WTC11 (cell line): ENCODE measurements around the gene EPHA6. TPM values are rescaled to one million over a fixed set of nuclear protein-coding genes. Genes with fewer than 3 reads are reported as not detected.

Experiments used
- ATAC-seq: fragments of 200-7000 bp; cut with Tn5 transposase; 2 replicates; pipeline ENCODE4 v1.10.0; 2021; ENCODE audit warnings: mild to moderate bottlenecking, moderate library complexity
- CTCF ChIA-PET: fragments of 300-600 bp; sonication (Branson Sonifier 250); formaldehyde crosslinking; loops from one replicate; lab custom pipeline; 2021; ENCODE audit warnings: antibody characterized with exemption; lab: Charles Lee
- POLR2A ChIA-PET: fragments of 350-600 bp; sonication (Branson Sonifier 250); formaldehyde crosslinking; loops from one replicate; lab custom pipeline; 2021; ENCODE audit warnings: antibody characterized with exemption; lab: Charles Lee
- DNase-seq: peaks from one replicate; pipeline ENCODE4 v3.0.0; 2021; ENCODE audit warnings: low spot score
- H3K27ac Mint-ChIP-seq: 2 replicates; pipeline ENCODE4 v1.8.0; 2021; ENCODE audit warnings: mixed read lengths
- H3K27me3 Mint-ChIP-seq: 2 replicates; pipeline ENCODE4 v1.8.0; 2021; ENCODE audit warnings: low read depth, mild to moderate bottlenecking, moderate library complexity, mixed read lengths
- H3K36me3 Mint-ChIP-seq: 2 replicates; pipeline ENCODE4 v1.8.0; 2021; ENCODE audit warnings: mixed read lengths
- H3K4me1 Mint-ChIP-seq: 2 replicates; pipeline ENCODE4 v1.8.0; 2022; ENCODE audit warnings: mixed read lengths
- H3K4me3 Mint-ChIP-seq: 2 replicates; pipeline ENCODE4 v1.8.0; 2021; ENCODE audit warnings: mild to moderate bottlenecking, moderate library complexity, mixed read lengths
- H3K9me3 Mint-ChIP-seq: 2 replicates; pipeline ENCODE4 v1.8.0; 2021; ENCODE audit warnings: mixed read lengths
- CBFB ChIP-seq: sonication (generic); formaldehyde crosslinking; IDR thresholded peaks from 2 replicates; pipeline ENCODE4 v1.8.1; 2022; ENCODE audit warnings: mild to moderate bottlenecking, low read depth, missing genetic modification reagents
- ETV6 ChIP-seq: sonication (generic); formaldehyde crosslinking; IDR thresholded peaks from 2 replicates; pipeline ENCODE4 v1.8.1; 2022; ENCODE audit warnings: mild to moderate bottlenecking, missing genetic modification reagents
- FOXP1 ChIP-seq: sonication (generic); formaldehyde crosslinking; IDR thresholded peaks from 2 replicates; pipeline ENCODE4 v1.8.0; 2022; ENCODE audit warnings: missing genetic modification reagents, mild to moderate bottlenecking, moderate library complexity, borderline replicate concordance
- JAZF1 ChIP-seq: fragments of 250-450 bp; sonication (Bioruptor Pico); IDR thresholded peaks from 2 replicates; pipeline ENCODE4 v1.9.0; 2021; ENCODE audit warnings: moderate library complexity, mild to moderate bottlenecking, inconsistent platforms
- JUN ChIP-seq: sonication (generic); formaldehyde crosslinking; IDR thresholded peaks from 2 replicates; pipeline ENCODE4 v1.8.0; 2023; ENCODE audit warnings: mild to moderate bottlenecking, missing genetic modification reagents
- NR2C2 ChIP-seq: sonication (generic); formaldehyde crosslinking; IDR thresholded peaks from 2 replicates; pipeline ENCODE4 v1.8.0; 2022; ENCODE audit warnings: mild to moderate bottlenecking, missing genetic modification reagents
- SMAD3 ChIP-seq: sonication (generic); formaldehyde crosslinking; IDR thresholded peaks from 2 replicates; pipeline ENCODE4 v1.8.0; 2022; ENCODE audit warnings: missing genetic modification reagents, mild to moderate bottlenecking, borderline replicate concordance
- TEAD1 ChIP-seq: sonication (generic); formaldehyde crosslinking; IDR thresholded peaks from 2 replicates; pipeline ENCODE4 v1.8.0; 2022; ENCODE audit warnings: mild to moderate bottlenecking, missing genetic modification reagents
- total RNA-seq: library from RNA; stranded (reverse); gene quantifications from 3 replicates; pipeline ENCODE4 v1.2.3, GENCODE V29; 2021
- TF ChIP-seq, protein P1 (sequence below): sonication (generic); formaldehyde crosslinking; IDR thresholded peaks from 2 replicates; pipeline ENCODE4 v1.8.0; 2023; ENCODE audit warnings: missing genetic modification reagents, mild to moderate bottlenecking, borderline replicate concordance
- TF ChIP-seq, protein P2 (sequence below): fragments of 250-450 bp; sonication (Bioruptor Pico); IDR thresholded peaks from 2 replicates; pipeline ENCODE4 v1.9.0; 2021; ENCODE audit warnings: mild to moderate bottlenecking
- TF ChIP-seq, protein P3 (sequence below): sonication (generic); formaldehyde crosslinking; IDR thresholded peaks from 2 replicates; pipeline ENCODE4 v1.8.1; 2022; ENCODE audit warnings: low read depth, mild to moderate bottlenecking, moderate library complexity, missing genetic modification reagents, borderline replicate concordance
- TF ChIP-seq, protein P4 (sequence below): fragments of 250-450 bp; sonication (Bioruptor Pico); IDR thresholded peaks from 2 replicates; pipeline ENCODE4 v1.9.0; 2021; ENCODE audit warnings: mild to moderate bottlenecking
- TF ChIP-seq, protein P5 (sequence below): sonication (generic); formaldehyde crosslinking; IDR thresholded peaks from 2 replicates; pipeline ENCODE4 v1.8.1; 2022; ENCODE audit warnings: mild to moderate bottlenecking, missing genetic modification reagents, moderate library complexity, borderline replicate concordance
- TF ChIP-seq, protein P6 (sequence below): sonication (generic); formaldehyde crosslinking; IDR thresholded peaks from 2 replicates; pipeline ENCODE4 v1.8.0; 2022; ENCODE audit warnings: mild to moderate bottlenecking, missing genetic modification reagents
- TF ChIP-seq, protein P7 (sequence below): fragments of 250-450 bp; sonication (Bioruptor Pico); IDR thresholded peaks from 2 replicates; pipeline ENCODE4 v1.9.0; 2021; ENCODE audit warnings: moderate library complexity, mild to moderate bottlenecking, inconsistent platforms, borderline replicate concordance

Gene EPHA6
- total RNA-seq, 1 experiment from 2014 or later = 2.1 TPM

DNA sequence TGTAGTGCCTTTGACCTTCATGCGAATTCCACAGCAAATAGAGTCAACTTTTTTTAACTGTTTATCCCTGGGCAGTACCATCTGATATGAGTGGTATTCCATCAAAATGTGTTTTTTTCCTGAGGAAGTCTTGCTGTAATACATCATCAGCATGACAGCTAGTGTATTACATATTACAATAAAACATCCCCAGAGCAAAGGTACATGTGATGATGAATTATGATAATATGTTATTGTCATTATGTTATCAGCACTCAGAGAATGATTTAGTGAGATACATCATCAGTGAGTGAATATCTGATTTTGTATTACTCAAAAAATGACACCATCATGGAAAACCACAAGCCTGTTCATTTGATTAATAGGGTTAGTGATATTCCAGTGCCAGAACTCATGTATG is 880.5 kb downstream of the EPHA6 start:
- ATAC-seq (no peak), DNase-seq (no peak)
- Mint-ChIP-seq H3K27ac (no peak overlapping the region), H3K36me3 (peaks cover 2% of the 10 kb centered on the region; the same call in 1 of the 2 replicates), H3K9me3 (peaks cover 3% of the 10 kb centered on the region), H3K4me1 (peaks cover 10% of the 10 kb centered on the region), H3K4me3 (no peak overlapping the region), H3K27me3 (no peaks in the 10 kb centered on the region)
- TF ChIP-seq NR2C2 (no peak), JAZF1 (no peak), SMAD3 (CRISPR knock-in tag) (no peak)
- TF ChIP-seq, protein P1, sequence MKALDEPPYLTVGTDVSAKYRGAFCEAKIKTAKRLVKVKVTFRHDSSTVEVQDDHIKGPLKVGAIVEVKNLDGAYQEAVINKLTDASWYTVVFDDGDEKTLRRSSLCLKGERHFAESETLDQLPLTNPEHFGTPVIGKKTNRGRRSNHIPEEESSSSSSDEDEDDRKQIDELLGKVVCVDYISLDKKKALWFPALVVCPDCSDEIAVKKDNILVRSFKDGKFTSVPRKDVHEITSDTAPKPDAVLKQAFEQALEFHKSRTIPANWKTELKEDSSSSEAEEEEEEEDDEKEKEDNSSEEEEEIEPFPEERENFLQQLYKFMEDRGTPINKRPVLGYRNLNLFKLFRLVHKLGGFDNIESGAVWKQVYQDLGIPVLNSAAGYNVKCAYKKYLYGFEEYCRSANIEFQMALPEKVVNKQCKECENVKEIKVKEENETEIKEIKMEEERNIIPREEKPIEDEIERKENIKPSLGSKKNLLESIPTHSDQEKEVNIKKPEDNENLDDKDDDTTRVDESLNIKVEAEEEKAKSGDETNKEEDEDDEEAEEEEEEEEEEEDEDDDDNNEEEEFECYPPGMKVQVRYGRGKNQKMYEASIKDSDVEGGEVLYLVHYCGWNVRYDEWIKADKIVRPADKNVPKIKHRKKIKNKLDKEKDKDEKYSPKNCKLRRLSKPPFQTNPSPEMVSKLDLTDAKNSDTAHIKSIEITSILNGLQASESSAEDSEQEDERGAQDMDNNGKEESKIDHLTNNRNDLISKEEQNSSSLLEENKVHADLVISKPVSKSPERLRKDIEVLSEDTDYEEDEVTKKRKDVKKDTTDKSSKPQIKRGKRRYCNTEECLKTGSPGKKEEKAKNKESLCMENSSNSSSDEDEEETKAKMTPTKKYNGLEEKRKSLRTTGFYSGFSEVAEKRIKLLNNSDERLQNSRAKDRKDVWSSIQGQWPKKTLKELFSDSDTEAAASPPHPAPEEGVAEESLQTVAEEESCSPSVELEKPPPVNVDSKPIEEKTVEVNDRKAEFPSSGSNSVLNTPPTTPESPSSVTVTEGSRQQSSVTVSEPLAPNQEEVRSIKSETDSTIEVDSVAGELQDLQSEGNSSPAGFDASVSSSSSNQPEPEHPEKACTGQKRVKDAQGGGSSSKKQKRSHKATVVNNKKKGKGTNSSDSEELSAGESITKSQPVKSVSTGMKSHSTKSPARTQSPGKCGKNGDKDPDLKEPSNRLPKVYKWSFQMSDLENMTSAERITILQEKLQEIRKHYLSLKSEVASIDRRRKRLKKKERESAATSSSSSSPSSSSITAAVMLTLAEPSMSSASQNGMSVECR = no peak
- TF ChIP-seq, protein P2, sequence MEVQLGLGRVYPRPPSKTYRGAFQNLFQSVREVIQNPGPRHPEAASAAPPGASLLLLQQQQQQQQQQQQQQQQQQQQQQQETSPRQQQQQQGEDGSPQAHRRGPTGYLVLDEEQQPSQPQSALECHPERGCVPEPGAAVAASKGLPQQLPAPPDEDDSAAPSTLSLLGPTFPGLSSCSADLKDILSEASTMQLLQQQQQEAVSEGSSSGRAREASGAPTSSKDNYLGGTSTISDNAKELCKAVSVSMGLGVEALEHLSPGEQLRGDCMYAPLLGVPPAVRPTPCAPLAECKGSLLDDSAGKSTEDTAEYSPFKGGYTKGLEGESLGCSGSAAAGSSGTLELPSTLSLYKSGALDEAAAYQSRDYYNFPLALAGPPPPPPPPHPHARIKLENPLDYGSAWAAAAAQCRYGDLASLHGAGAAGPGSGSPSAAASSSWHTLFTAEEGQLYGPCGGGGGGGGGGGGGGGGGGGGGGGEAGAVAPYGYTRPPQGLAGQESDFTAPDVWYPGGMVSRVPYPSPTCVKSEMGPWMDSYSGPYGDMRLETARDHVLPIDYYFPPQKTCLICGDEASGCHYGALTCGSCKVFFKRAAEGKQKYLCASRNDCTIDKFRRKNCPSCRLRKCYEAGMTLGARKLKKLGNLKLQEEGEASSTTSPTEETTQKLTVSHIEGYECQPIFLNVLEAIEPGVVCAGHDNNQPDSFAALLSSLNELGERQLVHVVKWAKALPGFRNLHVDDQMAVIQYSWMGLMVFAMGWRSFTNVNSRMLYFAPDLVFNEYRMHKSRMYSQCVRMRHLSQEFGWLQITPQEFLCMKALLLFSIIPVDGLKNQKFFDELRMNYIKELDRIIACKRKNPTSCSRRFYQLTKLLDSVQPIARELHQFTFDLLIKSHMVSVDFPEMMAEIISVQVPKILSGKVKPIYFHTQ (CRISPR knock-in tag) = no peak
- TF ChIP-seq, protein P3, sequence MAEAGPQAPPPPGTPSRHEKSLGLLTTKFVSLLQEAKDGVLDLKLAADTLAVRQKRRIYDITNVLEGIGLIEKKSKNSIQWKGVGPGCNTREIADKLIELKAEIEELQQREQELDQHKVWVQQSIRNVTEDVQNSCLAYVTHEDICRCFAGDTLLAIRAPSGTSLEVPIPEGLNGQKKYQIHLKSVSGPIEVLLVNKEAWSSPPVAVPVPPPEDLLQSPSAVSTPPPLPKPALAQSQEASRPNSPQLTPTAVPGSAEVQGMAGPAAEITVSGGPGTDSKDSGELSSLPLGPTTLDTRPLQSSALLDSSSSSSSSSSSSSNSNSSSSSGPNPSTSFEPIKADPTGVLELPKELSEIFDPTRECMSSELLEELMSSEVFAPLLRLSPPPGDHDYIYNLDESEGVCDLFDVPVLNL (CRISPR knock-in tag) = no peak
- TF ChIP-seq, protein P4, sequence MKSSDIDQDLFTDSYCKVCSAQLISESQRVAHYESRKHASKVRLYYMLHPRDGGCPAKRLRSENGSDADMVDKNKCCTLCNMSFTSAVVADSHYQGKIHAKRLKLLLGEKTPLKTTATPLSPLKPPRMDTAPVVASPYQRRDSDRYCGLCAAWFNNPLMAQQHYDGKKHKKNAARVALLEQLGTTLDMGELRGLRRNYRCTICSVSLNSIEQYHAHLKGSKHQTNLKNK (CRISPR knock-in tag) = no peak
- CTCF ChIA-PET = no interaction called here
- POLR2A ChIA-PET = no interaction called here

DNA sequence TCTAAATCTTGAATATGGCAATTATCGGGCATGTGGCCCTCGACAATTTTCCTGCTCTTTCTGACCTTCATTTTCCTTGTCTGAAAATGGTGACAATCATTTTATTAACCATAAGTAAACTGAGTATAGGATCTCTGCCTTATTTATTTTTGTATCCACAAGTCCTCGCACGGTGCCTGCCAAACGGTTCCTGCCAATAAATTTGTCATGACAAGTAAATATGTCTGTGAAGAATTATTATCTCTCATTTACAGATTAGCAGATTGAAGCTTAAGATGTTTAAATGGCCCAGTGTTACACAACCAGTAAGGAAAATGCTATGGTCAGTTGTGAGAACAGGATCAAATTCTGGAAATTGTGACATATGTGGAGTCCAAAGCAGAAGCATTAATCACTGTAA is 884.3 kb downstream of the EPHA6 start:
- ATAC-seq (no peak), DNase-seq (no peak)
- no peaks in the 10 kb centered on the region for H3K36me3 Mint-ChIP-seq
- H3K4me1 Mint-ChIP-seq = no peaks in the 10 kb centered on the region; the same call in 1 of the 2 replicates
- no peaks in the 10 kb centered on the region for H3K27me3 Mint-ChIP-seq
- H3K4me3 Mint-ChIP-seq = no peak overlapping the region
- TF ChIP-seq CBFB (CRISPR knock-in tag) (no peak), TEAD1 (CRISPR knock-in tag) (no peak), FOXP1 (CRISPR knock-in tag) (no peak), ETV6 (CRISPR knock-in tag) (no peak), JUN (CRISPR knock-in tag) (no peak)
- TF ChIP-seq, protein P5, sequence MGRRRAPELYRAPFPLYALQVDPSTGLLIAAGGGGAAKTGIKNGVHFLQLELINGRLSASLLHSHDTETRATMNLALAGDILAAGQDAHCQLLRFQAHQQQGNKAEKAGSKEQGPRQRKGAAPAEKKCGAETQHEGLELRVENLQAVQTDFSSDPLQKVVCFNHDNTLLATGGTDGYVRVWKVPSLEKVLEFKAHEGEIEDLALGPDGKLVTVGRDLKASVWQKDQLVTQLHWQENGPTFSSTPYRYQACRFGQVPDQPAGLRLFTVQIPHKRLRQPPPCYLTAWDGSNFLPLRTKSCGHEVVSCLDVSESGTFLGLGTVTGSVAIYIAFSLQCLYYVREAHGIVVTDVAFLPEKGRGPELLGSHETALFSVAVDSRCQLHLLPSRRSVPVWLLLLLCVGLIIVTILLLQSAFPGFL (CRISPR knock-in tag) = no peak
- TF ChIP-seq, protein P3 (CRISPR knock-in tag) = no peak
- TF ChIP-seq, protein P6, sequence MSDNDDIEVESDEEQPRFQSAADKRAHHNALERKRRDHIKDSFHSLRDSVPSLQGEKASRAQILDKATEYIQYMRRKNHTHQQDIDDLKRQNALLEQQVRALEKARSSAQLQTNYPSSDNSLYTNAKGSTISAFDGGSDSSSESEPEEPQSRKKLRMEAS (CRISPR knock-in tag) = no peak
- TF ChIP-seq, protein P7, sequence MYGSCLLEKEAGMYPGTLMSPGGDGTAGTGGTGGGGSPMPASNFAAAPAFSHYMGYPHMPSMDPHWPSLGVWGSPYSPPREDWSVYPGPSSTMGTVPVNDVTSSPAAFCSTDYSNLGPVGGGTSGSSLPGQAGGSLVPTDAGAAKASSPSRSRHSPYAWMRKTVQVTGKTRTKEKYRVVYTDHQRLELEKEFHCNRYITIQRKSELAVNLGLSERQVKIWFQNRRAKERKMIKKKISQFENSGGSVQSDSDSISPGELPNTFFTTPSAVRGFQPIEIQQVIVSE (CRISPR knock-in tag) = no peak
- CTCF ChIA-PET = interaction anchor here (1.2 kb wide), 1 partner anchor 21 kb away, joined by 3 read pairs; no protein-coding TSS in a partner anchor
- POLR2A ChIA-PET = no interaction called here
- no peak overlapping the region for H3K27ac Mint-ChIP-seq
- no peaks in the 10 kb centered on the region for H3K9me3 Mint-ChIP-seq
